GM12878 (cell line): ENCODE data around the gene ACCSL. TPM values are rescaled to one million over a fixed set of nuclear protein-coding genes. Genes with fewer than 3 reads are reported as not detected.

ENCODE experiments used
- ATAC-seq: fragments of 200-7000 bp; cut with Tn5 transposase; 3 replicates; pipeline ENCODE4 v1.9.1; 2020; ENCODE audit warnings: mild to moderate bottlenecking, moderate library complexity
- BruUV-seq: library from RNA; stranded (reverse); fragments of 400-500 nt; replicated peaks from 2 replicates; lab custom pipeline; 2021; lab: Mats Ljungman, UMichigan
- CTCF ChIA-PET: fragments of 300-600 bp; sonication (Branson Sonifier 250); formaldehyde crosslinking; extraction: SDS; loops from one replicate; lab custom pipeline; 2021; ENCODE audit warnings: inconsistent platforms; lab: Yijun Ruan, JAX
- POLR2A ChIA-PET: fragments of 350-600 bp; formaldehyde crosslinking; extraction: SDS; loops from one replicate; lab custom pipeline; 2021; ENCODE audit warnings: inconsistent platforms; lab: Charles Lee
- RAD21 ChIA-PET: fragments of 300-600 bp; sonication (Branson Sonifier 250); formaldehyde crosslinking; loops from one replicate; lab custom pipeline; 2023; ENCODE audit warnings: antibody characterized with exemption; ENCODE audit not compliant: unreplicated experiment; lab: Charles Lee
- SMC1A ChIA-PET: fragments of 300-600 bp; sonication (Branson Sonifier 250); formaldehyde crosslinking; loops from one replicate; lab custom pipeline; 2023; ENCODE audit not compliant: unreplicated experiment, uncharacterized antibody; lab: Charles Lee
- DNase-seq: peaks from one replicate; pipeline ENCODE4 v3.0.0-alpha.2; 2011; ENCODE audit warnings: low read depth, low spot score
- FAIRE-seq: peaks from 3 replicates; lab custom pipeline; 2011; peaks lifted over from hg19 to GRCh38; lab: Jason Lieb, UNC
- H2AFZ ChIP-seq: 2 replicates; pipeline ENCODE4 v1.6.0; 2011; ENCODE audit warnings: low read depth, low read length, control low read depth; ENCODE audit not compliant: control insufficient read depth
- H3K27ac ChIP-seq: 2 replicates; pipeline ENCODE4 v1.5.1; 2011; ENCODE audit warnings: control low read depth; ENCODE audit not compliant: control insufficient read depth, insufficient read depth
- H3K27me3 ChIP-seq, 2 experiments: replicated peaks in 1 of 2; 2 replicates each; pipeline versions ENCODE4 v1.6.0 to v1.6.1; 2011; ENCODE audit warnings: low read length in 1 of 2; ENCODE audit not compliant: control insufficient read depth in 2 of 2, insufficient read depth in 2 of 2
- H3K36me3 ChIP-seq, 2 experiments: 2 replicates each; pipeline ENCODE4 v1.5.1; 2011; ENCODE audit warnings: low read length in 1 of 2; ENCODE audit not compliant: control insufficient read depth in 2 of 2, insufficient read depth in 2 of 2
- H3K4me1 ChIP-seq: 2 replicates; pipeline ENCODE4 v1.6.1; 2011; ENCODE audit warnings: mild to moderate bottlenecking, low read length, moderate library complexity, mixed read lengths; ENCODE audit not compliant: control insufficient read depth, insufficient read depth
- H3K4me2 ChIP-seq: 2 replicates; pipeline ENCODE4 v1.6.0; 2011; ENCODE audit warnings: control low read depth; ENCODE audit not compliant: control insufficient read depth, insufficient read depth
- H3K4me3 ChIP-seq: fragments of 200-600 bp; sonication (generic); 2 replicates; pipeline ENCODE4 v1.5.1; 2016
- H3K79me2 ChIP-seq: 2 replicates; pipeline ENCODE4 v1.6.0; 2011; ENCODE audit warnings: low read length; ENCODE audit not compliant: control insufficient read depth, insufficient read depth
- H3K9ac ChIP-seq: 2 replicates; pipeline ENCODE4 v1.8.0; 2011; ENCODE audit warnings: low read length, control low read depth, mixed read lengths; ENCODE audit not compliant: control insufficient read depth, insufficient read depth
- H3K9me3 ChIP-seq: replicated peaks from 3 replicates; pipeline ENCODE4 v1.5.1; 2011; ENCODE audit warnings: mild to moderate bottlenecking, low read length; ENCODE audit not compliant: control insufficient read depth, insufficient read depth
- H4K20me1 ChIP-seq: 2 replicates; pipeline ENCODE4 v1.6.0; 2011; ENCODE audit not compliant: control insufficient read depth, insufficient read depth
- ATF7 ChIP-seq: fragments of 450-650 bp; IDR thresholded peaks from 2 replicates; pipeline ENCODE4 v1.6.1; 2016; ENCODE audit warnings: low read depth, mild to moderate bottlenecking
- BRCA1 ChIP-seq: IDR thresholded peaks from 2 replicates; pipeline ENCODE4 v1.6.1; 2011; ENCODE audit warnings: low read depth, low read length, improper control_type of control experiment
- E2F8 ChIP-seq: fragments of 450-650 bp; IDR thresholded peaks from 2 replicates; pipeline ENCODE4 v1.6.1; 2018; ENCODE audit warnings: mild to moderate bottlenecking, low read depth, moderate library complexity; ENCODE audit not compliant: partially characterized antibody
- EP300 ChIP-seq, 2 experiments: fragments of 150-350 bp in 1 of 2; IDR thresholded peaks; 2 replicates each; pipeline ENCODE4 v1.6.1; 2011 to 2012; ENCODE audit warnings: low read depth in 2 of 2, low read length in 2 of 2, borderline replicate concordance in 1 of 2, improper control_type of control experiment in 1 of 2, inconsistent platforms in 1 of 2; ENCODE audit not compliant: control insufficient read depth in 1 of 2
- FOXK2 ChIP-seq: fragments of 450-650 bp; IDR thresholded peaks from 2 replicates; pipeline ENCODE4 v1.6.1; 2017; ENCODE audit warnings: mild to moderate bottlenecking, moderate library complexity
- NFXL1 ChIP-seq: fragments of 450-650 bp; IDR thresholded peaks from 2 replicates; pipeline ENCODE4 v1.6.1; 2017; ENCODE audit warnings: antibody characterized with exemption, mild to moderate bottlenecking, borderline replicate concordance
- NR2C2 ChIP-seq: IDR thresholded peaks from 2 replicates; pipeline ENCODE4 v1.6.1; 2011; ENCODE audit warnings: borderline replicate concordance, low read depth; ENCODE audit not compliant: control insufficient read depth, insufficient read length
- NR2F1 ChIP-seq: fragments of 450-650 bp; conservative IDR thresholded peaks from 2 replicates; pipeline ENCODE4 v1.6.1; 2017; ENCODE audit warnings: mild to moderate bottlenecking
- POLR2AphosphoS2 ChIP-seq: IDR thresholded peaks from 2 replicates; pipeline ENCODE4 v1.6.1; 2011; ENCODE audit warnings: low read depth, mild to moderate bottlenecking, low read length, improper control_type of control experiment, moderate library complexity
- ZNF217 ChIP-seq: fragments of 450-650 bp; IDR thresholded peaks from 2 replicates; pipeline ENCODE4 v1.6.1; 2017; ENCODE audit warnings: antibody characterized with exemption, mild to moderate bottlenecking
- ZNF592 ChIP-seq: fragments of 450-650 bp; IDR thresholded peaks from 2 replicates; pipeline ENCODE4 v1.6.1; 2017; ENCODE audit warnings: mild to moderate bottlenecking, moderate library complexity
- WGBS: methylation state at CpG from one replicate; pipeline ENCODE4 v1.1.6; 2016; ENCODE audit warnings: low lambda C conversion rate; ENCODE audit not compliant: insufficient replicate concordance, insufficient coverage; ENCODE audit errors: missing lambda C conversion rate; 5-methylcytosine and 5-hydroxymethylcytosine counted together
- in situ Hi-C: fragments of 300-500 bp; cut with MboI; formaldehyde crosslinking; loops from 9 replicates; pipeline ENCODE4 v1.14.3; 2018; ENCODE audit warnings: mixed read lengths
- intact Hi-C: fragments of 100-400 bp; cut with micrococcal nuclease; formaldehyde crosslinking; loops from one replicate; pipeline ENCODE4 v1.14.2; 2022; ENCODE audit not compliant: unreplicated experiment
- polyA plus RNA-seq, 11 experiments: library from polyadenylated mRNA; depleted of rRNA in 4 of 11; unstranded in 6 of 11; stranded (reverse) in 5 of 11; fragments of >200 nt; fragmentation: Nextera tagmentation in 4 of 11; fragmentation: Illumina TruSeq in 1 of 11; extraction: Ambion mirVana in 4 of 11; extraction: Trizol in 1 of 11; gene quantifications; 1 replicate in 1 of 11; 2 replicates in 10 of 11; pipeline versions ENCODE4 v1.2.1 to v1.2.3, GENCODE V29; 2011 to 2016; ENCODE audit warnings: inconsistent platforms in 2 of 11, missing spikeins in 2 of 11, low read depth in 1 of 11
- total RNA-seq, 4 experiments: library from RNA; depleted of rRNA in 3 of 4; stranded (reverse); fragments of >200 nt in 3 of 4; fragmentation: Illumina TruSeq in 1 of 4; extraction: Trizol in 1 of 4; gene quantifications; 2 replicates each; pipeline versions ENCODE4 v1.2.1 to v1.2.3, GENCODE V29; 2013 to 2021
- TF ChIP-seq, protein P1 (sequence below): fragments of 450-650 bp; formaldehyde crosslinking; IDR thresholded peaks from 2 replicates; pipeline ENCODE4 v1.4.0; 2022; ENCODE audit warnings: mild to moderate bottlenecking, moderate library complexity

The ACCSL gene
- total and polyA plus RNA-seq, 10 of the 15 experiments (the other 5 are each of a cell fraction or from before 2014, with no cell fraction given): 0.15 TPM; not detected in 9

GRCh38 chr11:44002191-44003093 lies 45.3 kb upstream of the ACCSL start:
- DNase-seq (no peak), FAIRE-seq (no peak), ATAC-seq (no peak)
- H4K20me1 ChIP-seq: no peaks in the 10 kb centered on the region
- intact Hi-C loops: no loop called here
- ChIA-PET SMC1A (no interaction called here), RAD21 (no interaction called here), POLR2A (no interaction called here), CTCF (no interaction called here)
- in situ Hi-C loops: no loop called here
- H3K4me1 ChIP-seq: peaks cover 7% of the 10 kb centered on the region; the same call in 1 of the 2 replicates
- no peak overlapping the region for H3K4me2 ChIP-seq
- no peaks in the 10 kb centered on the region for H3K36me3 ChIP-seq
- H3K27me3 ChIP-seq: no peaks in the 10 kb centered on the region
- H3K79me2 ChIP-seq: no peaks in the 10 kb centered on the region
- WGBS: 47% methylated on average over 18 of the region's 18 CpGs
- H3K9ac ChIP-seq: no peak overlapping the region
- no TSS peak for BruUV-seq
- no peak overlapping the region for H3K27ac ChIP-seq
- no peak overlapping the region for H2AFZ ChIP-seq
- no peak overlapping the region for H3K4me3 ChIP-seq
- H3K9me3 ChIP-seq: no peaks in the 10 kb centered on the region
- TF ChIP-seq NR2C2 (no peak), POLR2AphosphoS2 (no peak), FOXK2 (no peak), NFXL1 (no peak), ZNF592 (no peak), ATF7 (no peak), NR2F1 (no peak), ZNF217 (no peak), BRCA1 (no peak), EP300 (IDR thresholded peaks at IDR 0.05; ENCODE audit: borderline replicate concordance in 1 of 2, control insufficient read depth in 1 of 2, low read depth in 2 of 2, low read length in 2 of 2) (no peak), E2F8 (no peak)
- TF ChIP-seq, protein P1, sequence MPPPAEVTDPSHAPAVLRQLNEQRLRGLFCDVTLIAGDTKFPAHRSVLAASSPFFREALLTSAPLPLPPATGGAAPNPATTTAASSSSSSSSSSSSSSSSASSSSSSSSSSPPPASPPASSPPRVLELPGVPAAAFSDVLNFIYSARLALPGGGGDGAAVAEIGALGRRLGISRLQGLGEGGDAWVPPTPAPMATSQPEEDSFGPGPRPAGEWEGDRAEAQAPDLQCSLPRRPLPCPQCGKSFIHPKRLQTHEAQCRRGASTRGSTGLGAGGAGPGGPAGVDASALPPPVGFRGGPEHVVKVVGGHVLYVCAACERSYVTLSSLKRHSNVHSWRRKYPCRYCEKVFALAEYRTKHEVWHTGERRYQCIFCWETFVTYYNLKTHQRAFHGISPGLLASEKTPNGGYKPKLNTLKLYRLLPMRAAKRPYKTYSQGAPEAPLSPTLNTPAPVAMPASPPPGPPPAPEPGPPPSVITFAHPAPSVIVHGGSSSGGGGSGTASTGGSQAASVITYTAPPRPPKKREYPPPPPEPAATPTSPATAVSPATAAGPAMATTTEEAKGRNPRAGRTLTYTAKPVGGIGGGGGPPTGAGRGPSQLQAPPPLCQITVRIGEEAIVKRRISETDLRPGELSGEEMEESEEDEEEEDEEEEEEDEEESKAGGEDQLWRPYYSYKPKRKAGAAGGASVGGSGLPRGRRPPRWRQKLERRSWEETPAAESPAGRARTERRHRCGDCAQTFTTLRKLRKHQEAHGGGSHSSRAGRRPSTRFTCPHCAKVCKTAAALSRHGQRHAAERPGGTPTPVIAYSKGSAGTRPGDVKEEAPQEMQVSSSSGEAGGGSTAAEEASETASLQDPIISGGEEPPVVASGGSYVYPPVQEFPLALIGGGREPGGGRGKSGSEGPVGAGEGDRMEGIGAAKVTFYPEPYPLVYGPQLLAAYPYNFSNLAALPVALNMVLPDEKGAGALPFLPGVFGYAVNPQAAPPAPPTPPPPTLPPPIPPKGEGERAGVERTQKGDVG (CRISPR knock-in tag): no peak
